PC-3 (cell line): ENCODE data around the gene ADAM17.

Experiments
- CTCF ChIP-seq: fragments of 300-600 bp; sonication (generic); conservative IDR thresholded peaks from 2 replicates; pipeline ENCODE4 v1.5.1; 2017; ENCODE audit warnings: antibody characterized with exemption, low read depth, mild to moderate bottlenecking, low read length
- EZH2 ChIP-seq: fragments of 300-600 bp; sonication (generic); IDR thresholded peaks from one replicate; pipeline ENCODE4 v1.6.1; 2017; ENCODE audit warnings: antibody characterized with exemption, mild to moderate bottlenecking, low read length; ENCODE audit not compliant: unreplicated experiment

- TF ChIP-seq EZH2 (no peak), CTCF (no peak)
Observed at GRCh38 chr2:9547262-9547991, 8.2 kb downstream of the ADAM17 start.
